ENCODE data around the gene CCDC121. TPM values are rescaled to one million over a fixed set of nuclear protein-coding genes. Genes with fewer than 3 reads are reported as not detected.
A peak's percentile ranks its signal among the peaks of the same experiment; 100 is the strongest.

The CCDC121 gene
- total and polyA plus RNA-seq, 9 of the 15 experiments (the other 6 are each of a cell fraction or from before 2014, with no cell fraction given): 2.2 to 4.7 (median 4.1) TPM

GRCh38 chr2:27667446-27667845 lies 38.6 kb upstream of the CCDC121 start (continued):
- TF ChIP-seq ZHX1 (conservative IDR thresholded peaks at IDR 0.05; ENCODE audit: low read length) (no peak), NFE2L1 (tag; IDR thresholded peaks at IDR 0.05; ENCODE audit: borderline replicate concordance, low read depth) (no peak), GTF2E2 (tag; IDR thresholded peaks at IDR 0.05) (no peak), ZNF511 (CRISPR knock-in tag; IDR thresholded peaks at IDR 0.05) (no peak), ZC3H4 (CRISPR knock-in tag; IDR thresholded peaks at IDR 0.05; ENCODE audit: borderline replicate concordance) (no peak), TSHZ1 (CRISPR knock-in tag; IDR thresholded peaks at IDR 0.05) (no peak), SMARCE1 (IDR thresholded peaks at IDR 0.05) (0 out of 2 replicates have a peak, but pooled peaks have one; percentile 50), ZFP30 (CRISPR knock-in tag; IDR thresholded peaks at IDR 0.05; ENCODE audit: borderline replicate concordance) (no peak), MAFK (IDR thresholded peaks at IDR 0.05; ENCODE audit: low read length) (peak; percentile 27; the same call in 1 of the 2 replicates), TRIM24 (IDR thresholded peaks at IDR 0.05) (no peak), RFX5 (IDR thresholded peaks at IDR 0.05; ENCODE audit: low read depth, low read length) (no peak), ZNF766 (CRISPR knock-in tag; conservative IDR thresholded peaks at IDR 0.05) (no peak), ELF2 (CRISPR knock-in tag; IDR thresholded peaks at IDR 0.05) (no peak), POLR2H (tag; IDR thresholded peaks at IDR 0.05; ENCODE audit: low read depth) (0 out of 2 replicates have a peak, but pooled peaks have one; percentile 22), C11orf30 (IDR thresholded peaks at IDR 0.05; ENCODE audit: low read depth) (peak; percentile 85), MAFF (IDR thresholded peaks at IDR 0.05; ENCODE audit: low read length) (peak; percentile 20; the same call in 1 of the 2 replicates), FOXP4 (CRISPR knock-in tag; IDR thresholded peaks at IDR 0.05; ENCODE audit: borderline replicate concordance) (no peak), SMAD2 (IDR thresholded peaks at IDR 0.05; ENCODE audit: low read depth, low read length) (no peak), KDM1A (IDR thresholded peaks at IDR 0.05) (no peak), ATF1 (CRISPR knock-in tag; IDR thresholded peaks at IDR 0.05) (no peak), ATF1 (tag; IDR thresholded peaks at IDR 0.05) (no peak), KLF6 (CRISPR knock-in tag; IDR thresholded peaks at IDR 0.05; ENCODE audit: borderline replicate concordance) (no peak)

All from K562 (cell line).